ENCODE results near the gene HPSE2.

The HPSE2 gene

DNA sequence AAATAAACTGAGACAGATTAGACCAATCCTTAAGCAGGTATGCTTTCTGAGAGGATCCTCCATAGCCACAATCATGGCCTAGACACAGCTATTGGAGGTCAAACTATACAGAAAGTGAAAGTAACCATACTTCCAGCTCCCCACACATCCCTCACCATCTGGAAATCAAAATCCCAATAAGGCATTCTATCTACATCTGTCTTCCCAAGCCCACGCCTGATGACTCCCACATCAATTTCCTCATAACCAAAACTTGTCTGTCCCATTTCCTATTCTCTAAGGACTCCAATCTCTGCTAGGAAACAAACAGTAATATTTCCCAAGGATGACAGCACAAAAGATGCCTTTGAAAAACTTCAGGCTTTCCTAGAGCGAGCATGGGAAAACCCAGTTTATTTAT, 541.6 kb downstream of the HPSE2 start:
- no peaks in the 10 kb centered on the region for H3K36me3 ChIP-seq
- peaks cover 18% of the 10 kb centered on the region for H3K9me3 ChIP-seq (ENCODE audit: severe bottlenecking)
- H3K27ac ChIP-seq, result no peak overlapping the region
- DNase-seq, result no peak
- no peaks in the 10 kb centered on the region for H3K27me3 ChIP-seq (ENCODE audit: insufficient read depth, low read depth, severe bottlenecking)
- H3K4me3 ChIP-seq (ENCODE audit: low read depth, low read length), result no peak overlapping the region
- TF ChIP-seq, protein P1, sequence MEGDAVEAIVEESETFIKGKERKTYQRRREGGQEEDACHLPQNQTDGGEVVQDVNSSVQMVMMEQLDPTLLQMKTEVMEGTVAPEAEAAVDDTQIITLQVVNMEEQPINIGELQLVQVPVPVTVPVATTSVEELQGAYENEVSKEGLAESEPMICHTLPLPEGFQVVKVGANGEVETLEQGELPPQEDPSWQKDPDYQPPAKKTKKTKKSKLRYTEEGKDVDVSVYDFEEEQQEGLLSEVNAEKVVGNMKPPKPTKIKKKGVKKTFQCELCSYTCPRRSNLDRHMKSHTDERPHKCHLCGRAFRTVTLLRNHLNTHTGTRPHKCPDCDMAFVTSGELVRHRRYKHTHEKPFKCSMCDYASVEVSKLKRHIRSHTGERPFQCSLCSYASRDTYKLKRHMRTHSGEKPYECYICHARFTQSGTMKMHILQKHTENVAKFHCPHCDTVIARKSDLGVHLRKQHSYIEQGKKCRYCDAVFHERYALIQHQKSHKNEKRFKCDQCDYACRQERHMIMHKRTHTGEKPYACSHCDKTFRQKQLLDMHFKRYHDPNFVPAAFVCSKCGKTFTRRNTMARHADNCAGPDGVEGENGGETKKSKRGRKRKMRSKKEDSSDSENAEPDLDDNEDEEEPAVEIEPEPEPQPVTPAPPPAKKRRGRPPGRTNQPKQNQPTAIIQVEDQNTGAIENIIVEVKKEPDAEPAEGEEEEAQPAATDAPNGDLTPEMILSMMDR (IDR thresholded peaks at IDR 0.05; ENCODE audit: low read depth, low read length), result no peak

DNA sequence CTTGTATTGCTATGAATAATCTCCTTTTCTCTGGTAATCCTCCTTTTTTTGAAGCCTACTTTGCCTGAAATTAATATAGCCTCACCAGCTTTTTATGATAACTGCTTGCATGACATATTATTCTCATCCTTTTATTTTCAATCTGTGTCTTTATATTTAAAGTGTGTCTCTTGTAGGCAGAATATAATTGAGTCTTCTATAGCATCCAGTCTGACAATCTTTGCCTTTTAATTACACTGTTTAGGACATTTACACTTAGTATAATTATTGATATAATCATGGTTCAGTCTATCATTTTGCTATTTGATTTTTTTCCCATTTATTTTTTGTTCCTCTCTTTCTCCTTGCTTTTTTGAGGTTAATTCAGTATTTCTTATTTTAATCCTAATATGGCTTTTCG, 548.0 kb downstream of the HPSE2 start:
- no peaks in the 10 kb centered on the region for H3K9me3 ChIP-seq (ENCODE audit: severe bottlenecking)
- no peak overlapping the region for H3K27ac ChIP-seq
- DNase-seq, result no peak
- no peak overlapping the region for H3K4me3 ChIP-seq (ENCODE audit: low read depth, low read length)
- TF ChIP-seq, protein P1 (IDR thresholded peaks at IDR 0.05; ENCODE audit: low read depth, low read length), result no peak
- H3K36me3 ChIP-seq, result no peaks in the 10 kb centered on the region
- no peaks in the 10 kb centered on the region for H3K27me3 ChIP-seq (ENCODE audit: insufficient read depth, low read depth, severe bottlenecking)

DNA sequence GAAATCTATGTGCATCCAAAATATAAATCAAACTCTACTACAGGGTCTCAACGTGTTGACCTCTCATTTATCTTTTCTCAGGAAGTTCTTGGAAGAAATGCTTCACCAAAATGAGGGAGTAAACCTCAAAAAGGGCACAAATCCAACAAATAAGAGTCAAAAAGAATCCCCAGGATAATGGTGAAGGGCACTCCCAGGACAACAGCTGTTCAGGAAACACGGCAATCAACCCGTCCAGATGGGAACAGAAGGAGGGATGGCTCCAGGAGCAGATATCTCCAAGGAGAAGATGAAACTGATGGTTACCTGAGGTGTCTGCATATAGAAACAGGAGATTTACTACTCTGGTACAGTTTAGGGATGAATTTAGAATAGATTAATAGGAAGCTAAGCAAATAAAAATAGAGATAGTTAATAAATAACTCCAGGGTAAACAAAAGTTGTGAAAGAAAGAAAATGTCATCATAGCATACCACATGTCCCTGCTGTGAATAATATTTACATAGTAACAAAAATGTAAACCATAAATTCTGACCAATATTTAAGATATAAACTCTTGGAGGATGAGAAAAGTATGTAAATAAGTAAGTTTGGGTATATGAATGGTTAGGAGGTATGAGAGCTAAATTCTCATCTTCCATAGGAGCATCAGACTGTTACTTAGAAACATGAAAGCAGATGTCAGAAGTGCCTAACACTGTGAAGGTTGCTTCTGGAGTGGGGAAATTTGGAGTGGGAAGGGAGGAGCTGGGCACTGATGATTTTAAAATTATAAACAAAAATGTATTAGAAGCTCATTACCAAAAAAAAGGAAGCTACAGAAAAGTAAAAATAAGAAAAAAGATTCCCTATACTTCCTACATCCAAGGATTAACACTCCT, 551.4 kb downstream of the HPSE2 start:
- H3K4me3 ChIP-seq (ENCODE audit: low read depth, low read length), result no peak overlapping the region
- no peak for DNase-seq
- TF ChIP-seq, protein P1 (IDR thresholded peaks at IDR 0.05; ENCODE audit: low read depth, low read length), result no peak
- no peaks in the 10 kb centered on the region for H3K9me3 ChIP-seq (ENCODE audit: severe bottlenecking)
- H3K27me3 ChIP-seq (ENCODE audit: insufficient read depth, low read depth, severe bottlenecking), result peaks cover 1% of the 10 kb centered on the region
- H3K36me3 ChIP-seq, result no peaks in the 10 kb centered on the region
- H3K27ac ChIP-seq, result no peak overlapping the region

DNA sequence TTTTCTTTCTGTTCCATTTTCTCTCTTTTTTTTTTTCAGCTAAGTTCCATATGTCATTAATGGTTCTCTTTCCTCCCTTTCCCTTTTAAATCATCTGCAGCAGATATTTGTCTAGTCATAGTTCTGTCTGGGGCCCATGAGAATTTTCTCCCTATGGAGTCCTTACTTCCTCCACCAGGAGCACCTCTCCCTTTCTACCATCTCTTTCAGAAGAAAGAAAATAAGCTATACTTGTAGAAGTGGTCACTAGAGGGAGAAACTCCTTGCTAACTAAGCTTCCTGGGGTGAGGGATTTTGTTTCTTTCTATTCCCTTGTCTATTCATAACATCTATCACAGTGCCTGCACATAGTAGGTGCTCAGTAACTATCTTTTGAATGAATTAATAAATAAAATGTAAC, 558.8 kb downstream of the HPSE2 start:
- peaks cover 26% of the 10 kb centered on the region for H3K27me3 ChIP-seq (ENCODE audit: insufficient read depth, low read depth, severe bottlenecking)
- H3K4me3 ChIP-seq (ENCODE audit: low read depth, low read length), result no peak overlapping the region
- no peaks in the 10 kb centered on the region for H3K36me3 ChIP-seq
- TF ChIP-seq, protein P1 (IDR thresholded peaks at IDR 0.05; ENCODE audit: low read depth, low read length), result no peak
- no peaks in the 10 kb centered on the region for H3K9me3 ChIP-seq (ENCODE audit: severe bottlenecking)
- no peak overlapping the region for H3K27ac ChIP-seq
- no peak for DNase-seq

DNA sequence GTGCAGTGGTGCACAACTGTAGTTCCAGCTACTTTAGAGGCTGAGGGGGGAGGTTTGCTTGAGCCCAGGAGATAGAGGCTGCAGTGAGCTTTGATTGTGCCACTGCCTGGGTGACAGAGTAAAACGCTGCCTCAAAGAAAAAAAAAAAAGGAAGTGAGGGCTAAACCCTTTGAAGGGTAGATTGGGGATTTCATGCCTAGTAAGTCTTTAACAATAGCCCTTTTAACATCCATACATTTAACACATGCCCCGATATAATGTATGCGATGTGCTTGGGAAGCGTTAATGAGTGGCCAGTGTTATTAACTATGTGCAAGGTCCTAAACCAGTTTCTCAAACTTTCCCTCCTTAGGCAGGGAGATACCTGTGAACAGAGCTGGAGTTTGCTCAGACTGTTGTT, 559.8 kb downstream of the HPSE2 start:
- DNase-seq, result no peak
- Histone ChIP-seq H3K27me3 (ENCODE audit: insufficient read depth, low read depth, severe bottlenecking) (peaks cover 36% of the 10 kb centered on the region), H3K27ac (no peak overlapping the region), H3K4me3 (ENCODE audit: low read depth, low read length) (no peak overlapping the region), H3K36me3 (no peaks in the 10 kb centered on the region), H3K9me3 (ENCODE audit: severe bottlenecking) (no peaks in the 10 kb centered on the region)
- TF ChIP-seq, protein P1 (IDR thresholded peaks at IDR 0.05; ENCODE audit: low read depth, low read length), result no peak

Data from WERI-Rb-1 (cell line).